IMR-90 (cell line): Measurements from ENCODE around the gene CEL. TPM values are rescaled to one million over a fixed set of nuclear protein-coding genes. Genes with fewer than 3 reads are reported as not detected.
"Not testable (repeated sequence)": the region's sequence is repeated elsewhere in the genome, so short reads cannot be mapped to it uniquely, and the experiment has no call there.

Source experiments
- ATAC-seq: fragments of 200-7000 bp; cut with Tn5 transposase; 2 replicates; pipeline ENCODE4 v1.9.1; 2020; ENCODE audit warnings: low read depth, mild to moderate bottlenecking, moderate library complexity
- BruUV-seq: library from RNA; stranded (reverse); fragments of 400-500 nt; replicated peaks from 2 replicates; lab custom pipeline; 2021; lab: Mats Ljungman, UMichigan
- CTCF ChIA-PET: fragments of 300-600 bp; formaldehyde crosslinking; extraction: SDS; loops from one replicate; lab custom pipeline; 2021; ENCODE audit warnings: antibody characterized with exemption; lab: Yijun Ruan, JAX
- POLR2A ChIA-PET: fragments of 300-600 bp; sonication (Branson Sonifier 250); formaldehyde crosslinking; loops from one replicate; lab custom pipeline; 2022; ENCODE audit warnings: antibody characterized with exemption; ENCODE audit not compliant: unreplicated experiment; lab: Charles Lee
- DNase-seq: peaks from one replicate; pipeline ENCODE4 v3.0.0; 2013
- H2AFZ ChIP-seq: replicated peaks from 2 replicates; pipeline ENCODE3; 2013; ENCODE audit warnings: low read length, mild to moderate bottlenecking; ENCODE audit not compliant: poor library complexity
- H2AK5ac ChIP-seq: 2 replicates; pipeline ENCODE4 v1.6.1; 2013; ENCODE audit warnings: low read depth, low read length, inconsistent platforms
- H2AK9ac ChIP-seq: replicated peaks from 2 replicates; pipeline ENCODE3; 2013; ENCODE audit warnings: mild to moderate bottlenecking, low read depth, low read length, moderate library complexity; ENCODE audit not compliant: poor library complexity
- H2BK120ac ChIP-seq: 2 replicates; pipeline ENCODE4 v1.6.1; 2013; ENCODE audit warnings: low read depth, low read length, inconsistent platforms
- H2BK15ac ChIP-seq: 3 replicates; pipeline ENCODE4 v1.6.1; 2013; ENCODE audit warnings: low read depth, low read length, inconsistent platforms
- H2BK20ac ChIP-seq: 2 replicates; pipeline ENCODE4 v1.6.1; 2013; ENCODE audit warnings: low read depth, mild to moderate bottlenecking, inconsistent platforms, low read length, moderate library complexity
- H2BK5ac ChIP-seq: 2 replicates; pipeline ENCODE4 v1.6.1; 2013; ENCODE audit warnings: mild to moderate bottlenecking, low read depth, low read length, inconsistent platforms; ENCODE audit not compliant: poor library complexity, severe bottlenecking
- H3K14ac ChIP-seq: replicated peaks from 2 replicates; pipeline ENCODE4 v1.6.1; 2013; ENCODE audit warnings: low read depth, low read length, inconsistent platforms
- H3K18ac ChIP-seq: 2 replicates; pipeline ENCODE4 v1.6.1; 2013; ENCODE audit warnings: low read depth, low read length, control low read depth
- H3K23ac ChIP-seq: 2 replicates; pipeline ENCODE4 v1.6.1; 2013; ENCODE audit warnings: low read depth, low read length, inconsistent platforms
- H3K27ac ChIP-seq: 2 replicates; pipeline ENCODE4 v1.5.1; 2013; ENCODE audit warnings: mild to moderate bottlenecking, control low read depth, low read length; ENCODE audit not compliant: insufficient read depth
- H3K27me3 ChIP-seq: 2 replicates; pipeline ENCODE4 v1.6.1; 2013; ENCODE audit warnings: low read length; ENCODE audit not compliant: control insufficient read depth, insufficient read depth
- H3K36me3 ChIP-seq: 2 replicates; pipeline ENCODE4 v1.6.1; 2013; ENCODE audit warnings: low read length, mixed read lengths; ENCODE audit not compliant: control insufficient read depth, insufficient read depth
- H3K4ac ChIP-seq: 2 replicates; pipeline ENCODE4 v1.6.1; 2013; ENCODE audit warnings: low read depth, low read length, inconsistent platforms
- H3K4me1 ChIP-seq: 2 replicates; pipeline ENCODE4 v1.6.1; 2013; ENCODE audit warnings: low read length, mixed read lengths; ENCODE audit not compliant: control insufficient read depth, insufficient read depth
- H3K4me2 ChIP-seq: 2 replicates; pipeline ENCODE4 v1.6.1; 2013; ENCODE audit warnings: low read depth, mild to moderate bottlenecking, control low read depth, low read length, moderate library complexity
- H3K4me3 ChIP-seq: 2 replicates; pipeline ENCODE4 v1.5.1; 2013; ENCODE audit warnings: low read depth, mild to moderate bottlenecking, control low read depth, low read length, moderate library complexity; ENCODE audit not compliant: insufficient read depth
- H3K56ac ChIP-seq: 2 replicates; pipeline ENCODE4 v1.6.1; 2013; ENCODE audit warnings: low read length, inconsistent platforms; ENCODE audit not compliant: insufficient read depth; ENCODE audit errors: extremely low read depth
- H3K79me1 ChIP-seq, 2 experiments: 2 replicates each; pipeline ENCODE4 v1.6.1; 2013; ENCODE audit warnings: low read length in 2 of 2, inconsistent platforms in 1 of 2, low read depth in 1 of 2
- H3K9ac ChIP-seq: 2 replicates; pipeline ENCODE4 v1.6.1; 2013; ENCODE audit warnings: low read depth, low read length, control low read depth
- H3K9me1 ChIP-seq: 2 replicates; pipeline ENCODE4 v1.6.1; 2013; ENCODE audit warnings: low read length, inconsistent platforms; ENCODE audit not compliant: insufficient read depth
- H3K9me3 ChIP-seq: 2 replicates; pipeline ENCODE4 v1.6.1; 2013; ENCODE audit warnings: low read length; ENCODE audit not compliant: control insufficient read depth, insufficient read depth
- H4K20me1 ChIP-seq: 2 replicates; pipeline ENCODE4 v1.6.1; 2013; ENCODE audit warnings: low read length, inconsistent platforms; ENCODE audit not compliant: insufficient read depth
- H4K5ac ChIP-seq: 2 replicates; pipeline ENCODE4 v1.6.1; 2013; ENCODE audit warnings: mild to moderate bottlenecking, low read depth, low read length, control low read depth
- H4K8ac ChIP-seq, 2 experiments: 2 replicates each; pipeline ENCODE4 v1.6.1; 2013; ENCODE audit warnings: low read depth in 2 of 2, low read length in 2 of 2, control low read depth in 1 of 2, inconsistent platforms in 1 of 2
- H4K91ac ChIP-seq: 2 replicates; pipeline ENCODE4 v1.6.1; 2013; ENCODE audit warnings: low read depth, low read length, inconsistent platforms; ENCODE audit not compliant: insufficient read depth
- BHLHE40 ChIP-seq: fragments of 150-350 bp; IDR thresholded peaks from 2 replicates; pipeline ENCODE4 v1.6.1; 2016; ENCODE audit warnings: mild to moderate bottlenecking, low read depth, low read length
- MAZ ChIP-seq: IDR thresholded peaks from 2 replicates; pipeline ENCODE4 v1.6.1; 2012; ENCODE audit warnings: low read depth, mild to moderate bottlenecking, low read length, improper control_type of control experiment, moderate library complexity, borderline replicate concordance
- WGBS, 2 experiments: methylation state at CpG; one replicate each; pipeline versions ENCODE4 v1.1.5 to v1.1.7; 2013; ENCODE audit warnings: missing lambda C conversion rate in 2 of 2; ENCODE audit not compliant: insufficient read length in 1 of 2; ENCODE audit errors: extremely low coverage in 2 of 2; 5-methylcytosine and 5-hydroxymethylcytosine counted together
- dilution Hi-C: fragments of 300-500 bp; cut with HindIII; formaldehyde crosslinking; loops from one replicate; pipeline ENCODE4 v1.14.3; 2018; ENCODE audit warnings: low sequenced_read_pairs; ENCODE audit not compliant: unreplicated experiment
- in situ Hi-C: fragments of 300-500 bp; cut with MboI; formaldehyde crosslinking; loops from 3 replicates; pipeline ENCODE4 v1.14.3; 2019; ENCODE audit warnings: low sequenced_read_pairs, inconsistent platforms, mixed read lengths
- intact Hi-C: fragments of 100-400 bp; cut with micrococcal nuclease; formaldehyde crosslinking; loops from 2 replicates; pipeline ENCODE4 v1.10.0; 2022
- polyA plus RNA-seq, 3 experiments: library from polyadenylated mRNA; depleted of rRNA; stranded (reverse); fragments of >200 nt; gene quantifications; 2 replicates each; pipeline ENCODE4 v1.2.3, GENCODE V29; 2012; ENCODE audit warnings: low replicate concordance in 1 of 3
- total RNA-seq: library from RNA; depleted of rRNA; stranded (reverse); fragments of >200 nt; gene quantifications from 2 replicates; pipeline ENCODE4 v1.2.3, GENCODE V29; 2012

Gene CEL
- total and polyA plus RNA-seq, 2 of the 4 experiments (the other 2 are of a cell fraction) = under 0.01 to 0.75 TPM

DNA sequence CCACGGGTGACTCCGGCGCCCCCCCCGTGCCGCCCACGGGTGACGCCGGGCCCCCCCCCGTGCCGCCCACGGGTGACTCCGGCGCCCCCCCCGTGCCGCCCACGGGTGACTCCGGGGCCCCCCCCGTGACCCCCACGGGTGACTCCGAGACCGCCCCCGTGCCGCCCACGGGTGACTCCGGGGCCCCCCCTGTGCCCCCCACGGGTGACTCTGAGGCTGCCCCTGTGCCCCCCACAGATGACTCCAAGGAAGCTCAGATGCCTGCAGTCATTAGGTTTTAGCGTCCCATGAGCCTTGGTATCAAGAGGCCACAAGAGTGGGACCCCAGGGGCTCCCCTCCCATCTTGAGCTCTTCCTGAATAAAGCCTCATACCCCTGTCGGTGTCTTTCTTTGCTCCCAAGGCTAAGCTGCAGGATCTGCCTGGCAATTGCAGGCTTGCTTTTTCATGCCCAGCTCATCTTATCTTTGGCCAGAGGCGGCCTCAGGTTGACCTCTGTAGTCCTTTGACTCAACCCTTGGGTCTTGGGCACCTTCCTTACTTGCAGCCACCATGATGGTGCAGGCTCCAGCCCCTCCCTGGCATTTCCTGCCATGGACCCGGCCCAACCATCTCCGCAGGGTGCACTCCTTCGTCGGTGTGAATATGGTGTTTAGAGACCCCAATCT is 9.8 kb downstream of the CEL start:
- no peak overlapping the region for H3K18ac ChIP-seq
- H2BK15ac ChIP-seq = no peak overlapping the region
- H3K27me3 ChIP-seq = no peaks in the 10 kb centered on the region
- no peak overlapping the region for H4K91ac ChIP-seq
- peak overlapping the region; percentile 24 for H2AK9ac ChIP-seq
- H3K14ac ChIP-seq = no peak overlapping the region
- H3K27ac ChIP-seq = no peak overlapping the region
- no peak for DNase-seq
- no peak overlapping the region for H4K5ac ChIP-seq
- ChIA-PET POLR2A (no interaction called here), CTCF (no interaction called here)
- 92% methylated on average over 5 of the region's 33 CpGs; no CpG with 5 or more reads in 1 of the 2 experiments for WGBS, 2 experiments
- peaks cover 11% of the 10 kb centered on the region; the same call in 1 of the 2 replicates for H4K20me1 ChIP-seq
- no peak overlapping the region for H3K4me2 ChIP-seq
- TF ChIP-seq BHLHE40 (no peak), MAZ (no peak)
- no peak overlapping the region for H2BK120ac ChIP-seq
- no peak overlapping the region for H2AFZ ChIP-seq
- H2BK20ac ChIP-seq = no peak overlapping the region
- dilution Hi-C loops = no loop called here
- ATAC-seq = no peak
- H3K9ac ChIP-seq = no peak overlapping the region
- H4K8ac ChIP-seq = no peak overlapping the region
- intact Hi-C loops = no loop called here
- no peaks in the 10 kb centered on the region for H3K9me3 ChIP-seq
- BruUV-seq = no TSS peak
- H2AK5ac ChIP-seq = no peak overlapping the region
- peaks cover 5% of the 10 kb centered on the region; the same call in 1 of the 2 replicates for H3K4me1 ChIP-seq
- H3K9me1 ChIP-seq = no peaks in the 10 kb centered on the region
- no peak overlapping the region for H3K4me3 ChIP-seq
- no peaks in the 10 kb centered on the region; the same call in 1 of the 2 replicates for H3K36me3 ChIP-seq
- no peak overlapping the region for H3K56ac ChIP-seq
- no peaks in the 10 kb centered on the region for H3K79me1 ChIP-seq
- H3K4ac ChIP-seq = no peak overlapping the region
- in situ Hi-C loops = no loop called here
- H2BK5ac ChIP-seq = no peak overlapping the region
- H3K23ac ChIP-seq = no peak overlapping the region

DNA sequence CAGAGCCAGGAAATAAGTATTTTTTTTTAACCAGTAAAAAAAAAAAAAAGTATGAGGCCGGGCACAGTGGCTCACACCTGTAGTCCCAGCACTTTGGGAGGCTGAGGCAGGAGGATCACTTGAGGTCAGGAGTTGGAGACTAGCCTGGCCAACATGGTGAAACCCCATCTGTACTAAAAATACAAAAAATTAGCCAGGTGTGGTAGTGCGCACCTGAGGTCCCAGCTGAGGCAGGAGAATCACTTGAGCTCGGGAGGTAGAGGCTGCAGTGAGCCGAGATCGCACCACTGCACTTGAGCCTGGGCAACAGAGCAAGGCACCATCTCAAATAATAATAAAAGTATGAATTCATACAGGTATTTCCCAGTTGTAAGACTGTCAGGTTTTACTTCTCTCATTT is 10.4 kb downstream of the CEL start:
- ATAC-seq, H3K27me3 ChIP-seq, H3K9me3 ChIP-seq, H2BK15ac ChIP-seq, H3K9ac ChIP-seq, H4K8ac ChIP-seq, H3K4me2 ChIP-seq, H3K27ac ChIP-seq, H2BK20ac ChIP-seq, H3K79me1 ChIP-seq, intact Hi-C loops, H3K36me3 ChIP-seq, H3K18ac ChIP-seq, H3K14ac ChIP-seq, POLR2A ChIA-PET, H2BK120ac ChIP-seq, H3K56ac ChIP-seq, H3K4ac ChIP-seq, DNase-seq, in situ Hi-C loops, H3K4me3 ChIP-seq, BruUV-seq, H2AK5ac ChIP-seq, H2AFZ ChIP-seq, H2AK9ac ChIP-seq, H3K4me1 ChIP-seq, H4K91ac ChIP-seq, H3K23ac ChIP-seq, H3K9me1 ChIP-seq, CTCF ChIA-PET, dilution Hi-C loops, H2BK5ac ChIP-seq, H4K5ac ChIP-seq: not testable (repeated sequence)
- no CpG with 5 or more reads among the region's 5 CpGs for WGBS, 2 experiments
- peaks cover 11% of the 10 kb centered on the region; the same call in 1 of the 2 replicates for H4K20me1 ChIP-seq
